HUES48 (cell line): ENCODE data around the gene HARS1.
"Not testable (repeated sequence)": the region's sequence is repeated elsewhere in the genome, so short reads cannot be mapped to it uniquely, and the experiment has no call there.

Experiments
- H3K27ac ChIP-seq: one replicate; pipeline ENCODE4 v1.7.0; 2013; ENCODE audit warnings: low read depth, low read length, inconsistent platforms
- H3K27me3 ChIP-seq: 2 replicates; pipeline ENCODE4 v1.6.1; 2013; ENCODE audit warnings: mild to moderate bottlenecking, low read length; ENCODE audit not compliant: control insufficient read depth, insufficient read depth
- H3K36me3 ChIP-seq: 2 replicates; pipeline ENCODE4 v1.6.1; 2013; ENCODE audit warnings: low read length; ENCODE audit not compliant: control insufficient read depth, insufficient read depth
- H3K4me1 ChIP-seq: 2 replicates; pipeline ENCODE4 v1.6.1; 2013; ENCODE audit warnings: mild to moderate bottlenecking, low read length; ENCODE audit not compliant: control insufficient read depth, insufficient read depth
- H3K4me3 ChIP-seq: 2 replicates; pipeline ENCODE4 v1.5.1; 2013; ENCODE audit warnings: mild to moderate bottlenecking, low read depth, low read length
- H3K9ac ChIP-seq: 2 replicates; pipeline ENCODE4 v1.6.1; 2013; ENCODE audit warnings: mild to moderate bottlenecking, low read depth, low read length, moderate library complexity
- H3K9me3 ChIP-seq: 2 replicates; pipeline ENCODE4 v1.6.1; 2013; ENCODE audit warnings: low read length; ENCODE audit not compliant: control insufficient read depth, insufficient read depth

The HARS1 gene

GRCh38 chr5:140632366-140633020 lies 58.7 kb downstream of the HARS1 start:
- H3K4me3 ChIP-seq: peak overlapping the region; percentile 61
- H3K9ac ChIP-seq: no peak overlapping the region
- peaks cover 8% of the 10 kb centered on the region for H3K9me3 ChIP-seq
- H3K4me1 ChIP-seq: peaks cover 3% of the 10 kb centered on the region; the same call in 1 of the 2 replicates
- H3K27me3 ChIP-seq: peaks cover 41% of the 10 kb centered on the region
- no peaks in the 10 kb centered on the region for H3K36me3 ChIP-seq
- H3K27ac ChIP-seq: no peak overlapping the region

- H3K4me1 ChIP-seq: peaks cover 3% of the 10 kb centered on the region; the same call in 1 of the 2 replicates
- no peak overlapping the region for H3K9ac ChIP-seq
- no peak overlapping the region for H3K27ac ChIP-seq
- H3K27me3 ChIP-seq: peaks cover 41% of the 10 kb centered on the region
- peak overlapping the region; percentile 61 for H3K4me3 ChIP-seq
- peaks cover 10% of the 10 kb centered on the region for H3K9me3 ChIP-seq
- no peaks in the 10 kb centered on the region for H3K36me3 ChIP-seq
Measured at GRCh38 chr5:140631831-140632365, 59.3 kb downstream of the HARS1 start.

GRCh38 chr5:140631036-140631417 lies 60.1 kb downstream of the HARS1 start:
- H3K9me3 ChIP-seq: peaks cover 10% of the 10 kb centered on the region
- H3K9ac ChIP-seq: no peak overlapping the region

GRCh38 chr5:140630292-140631035 lies 60.7 kb downstream of the HARS1 start:
- no peak overlapping the region for H3K9ac ChIP-seq
- peaks cover 10% of the 10 kb centered on the region for H3K9me3 ChIP-seq
- H3K36me3 ChIP-seq: no peaks in the 10 kb centered on the region
- H3K27me3 ChIP-seq: peaks cover 41% of the 10 kb centered on the region
- H3K27ac ChIP-seq: no peak overlapping the region
- H3K4me3 ChIP-seq: no peak overlapping the region
- H3K4me1 ChIP-seq: peaks cover 3% of the 10 kb centered on the region; the same call in 1 of the 2 replicates

More at GRCh38 chr5:140631036-140631417, 60.1 kb downstream of the HARS1 start:
- no peak overlapping the region for H3K27ac ChIP-seq
- no peaks in the 10 kb centered on the region for H3K36me3 ChIP-seq
- H3K4me3 ChIP-seq: no peak overlapping the region
- H3K27me3 ChIP-seq: peaks cover 41% of the 10 kb centered on the region
- peaks cover 3% of the 10 kb centered on the region; the same call in 1 of the 2 replicates for H3K4me1 ChIP-seq

GRCh38 chr5:140628711-140629110 lies 62.5 kb downstream of the HARS1 start:
- H3K9me3 ChIP-seq: peaks cover 10% of the 10 kb centered on the region
- H3K4me3 ChIP-seq: no peak overlapping the region
- H3K27me3 ChIP-seq: peaks cover 35% of the 10 kb centered on the region
- no peak overlapping the region for H3K9ac ChIP-seq
- no peaks in the 10 kb centered on the region for H3K36me3 ChIP-seq
- peaks cover 3% of the 10 kb centered on the region; the same call in 1 of the 2 replicates for H3K4me1 ChIP-seq
- no peak overlapping the region for H3K27ac ChIP-seq

GRCh38 chr5:140627972-140628371 lies 63.2 kb downstream of the HARS1 start:
- Histone ChIP-seq H3K27me3 (peaks cover 28% of the 10 kb centered on the region), H3K36me3 (no peaks in the 10 kb centered on the region), H3K4me3 (no peak overlapping the region), H3K27ac (no peak overlapping the region), H3K9ac (no peak overlapping the region), H3K4me1 (no peaks in the 10 kb centered on the region; the same call in 1 of the 2 replicates), H3K9me3 (peaks cover 10% of the 10 kb centered on the region)

- peaks cover 10% of the 10 kb centered on the region for H3K9me3 ChIP-seq
- H3K9ac ChIP-seq, H3K36me3 ChIP-seq, H3K4me3 ChIP-seq, H3K27me3 ChIP-seq, H3K27ac ChIP-seq, H3K4me1 ChIP-seq: not testable (repeated sequence)
Measured at GRCh38 chr5:140624886-140625285, 66.3 kb downstream of the HARS1 start.
